ENCODE data around the gene SF3A1.
A peak's percentile ranks its signal among the peaks of the same experiment; 100 is the strongest.

The SF3A1 gene

DNA sequence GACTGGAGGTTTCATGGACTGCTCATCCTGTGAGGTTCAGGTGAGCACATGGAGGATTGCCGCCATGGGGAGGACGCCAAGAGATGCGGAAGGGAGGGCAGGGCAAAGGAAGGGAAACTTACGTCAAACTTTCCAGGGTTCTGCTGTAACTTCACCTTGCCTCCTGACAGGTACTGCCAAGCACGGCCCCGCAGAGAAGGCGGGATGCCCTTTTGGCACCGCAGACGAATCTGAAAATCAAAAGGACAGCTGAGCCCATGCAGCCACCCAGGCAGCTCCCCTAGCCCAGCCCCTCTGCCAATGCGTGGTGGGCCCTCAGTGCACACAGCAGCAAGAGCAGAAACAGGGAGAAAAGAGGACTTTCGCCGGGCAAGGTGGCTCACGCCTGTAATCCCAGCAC, 57.4 kb downstream of the SF3A1 start:
- FAIRE-seq, result no peak

DNA sequence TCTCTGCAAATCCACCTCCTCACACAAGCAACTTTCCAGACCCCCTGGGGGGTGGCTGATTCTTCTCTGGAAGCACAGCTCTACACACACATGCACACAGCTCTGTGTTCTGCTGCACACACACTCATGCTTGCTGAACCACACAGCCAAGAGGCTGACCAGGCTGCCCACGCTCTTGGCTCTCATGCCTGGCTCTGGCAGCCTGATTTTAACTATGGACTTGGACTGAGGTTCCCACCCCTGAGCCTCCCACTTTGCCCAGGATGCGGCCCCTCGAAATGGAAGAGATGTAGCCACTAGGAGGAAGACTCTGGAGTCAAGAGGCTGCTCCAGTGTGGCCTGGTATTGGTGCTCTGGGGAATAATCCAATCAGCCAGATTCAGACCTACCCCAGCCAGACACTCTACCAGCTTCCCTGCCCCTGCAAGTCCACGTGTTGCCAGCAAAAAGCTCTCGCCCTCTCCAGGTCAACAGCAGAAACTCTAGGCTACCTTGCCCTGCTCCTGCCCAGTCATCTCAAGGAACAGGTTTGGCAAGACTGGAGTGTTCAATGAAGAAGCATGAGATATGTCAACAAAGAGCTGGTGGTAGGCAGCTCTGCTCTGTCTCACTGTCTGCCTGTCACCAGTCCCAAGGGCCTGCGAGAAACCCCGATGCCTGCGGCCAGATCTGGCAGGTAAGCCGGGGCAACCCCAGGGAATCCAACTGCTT, 58.5 kb downstream of the SF3A1 start:
- no peak for FAIRE-seq

- FAIRE-seq, result no peak
These were observed 59.3 kb downstream of the SF3A1 start for GRCh38 chr22:30297276-30297990.

GRCh38 chr22:30296833-30297232, 59.9 kb downstream of the SF3A1 start:
- FAIRE-seq, result no peak

GRCh38 chr22:30296324-30296723, 60.4 kb downstream of the SF3A1 start:
- FAIRE-seq, result no peak

- no peak for FAIRE-seq
These were observed 61.1 kb downstream of the SF3A1 start for GRCh38 chr22:30295576-30295975.

DNA sequence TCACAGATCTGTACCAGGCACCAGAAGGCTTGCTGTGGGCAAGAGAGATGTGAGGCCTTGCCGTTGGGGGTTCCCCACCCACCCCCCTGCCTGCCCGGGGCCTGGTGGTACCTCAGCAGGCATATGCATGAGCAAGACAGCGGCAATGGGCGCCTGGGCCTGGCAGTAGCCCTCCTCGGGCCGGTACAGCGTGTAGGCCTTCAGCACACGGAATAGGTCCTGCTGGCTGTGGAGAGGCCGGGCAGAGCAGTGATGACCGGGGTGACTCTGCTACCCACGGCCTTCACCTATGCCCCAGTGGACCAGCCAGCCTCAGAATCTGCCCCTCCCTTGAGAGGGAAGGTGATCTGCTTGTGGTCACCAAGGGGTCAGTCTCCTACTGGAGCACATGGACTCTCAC, 61.9 kb downstream of the SF3A1 start:
- FAIRE-seq, result no peak

- no peak for FAIRE-seq
These were observed 62.6 kb downstream of the SF3A1 start for GRCh38 chr22:30294066-30294465.

DNA sequence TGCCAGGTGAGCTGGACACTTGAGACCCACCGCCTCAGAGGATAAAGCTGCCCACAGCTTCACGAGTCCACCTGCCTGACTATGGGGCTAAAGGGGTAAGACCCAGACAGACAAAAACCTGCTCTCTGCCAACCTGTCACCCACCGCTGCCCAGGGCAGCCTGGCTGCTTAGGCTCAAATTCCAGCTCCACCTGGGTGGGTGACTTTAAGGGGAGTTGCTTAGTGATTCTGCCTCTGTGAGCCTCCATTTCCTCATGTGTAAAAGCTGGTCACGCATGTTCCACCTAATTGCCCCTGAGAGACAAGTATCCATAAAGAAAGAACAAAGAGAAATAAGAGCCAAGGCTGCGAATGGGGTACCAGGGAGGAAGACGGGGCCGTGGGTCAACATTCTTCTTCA, 63.7 kb downstream of the SF3A1 start:
- FAIRE-seq, result no peak

- FAIRE-seq, result no peak
These were observed 64.4 kb downstream of the SF3A1 start for GRCh38 chr22:30292069-30292970.

GRCh38 chr22:30291058-30291892, 65.4 kb downstream of the SF3A1 start:
- no peak for FAIRE-seq

DNA sequence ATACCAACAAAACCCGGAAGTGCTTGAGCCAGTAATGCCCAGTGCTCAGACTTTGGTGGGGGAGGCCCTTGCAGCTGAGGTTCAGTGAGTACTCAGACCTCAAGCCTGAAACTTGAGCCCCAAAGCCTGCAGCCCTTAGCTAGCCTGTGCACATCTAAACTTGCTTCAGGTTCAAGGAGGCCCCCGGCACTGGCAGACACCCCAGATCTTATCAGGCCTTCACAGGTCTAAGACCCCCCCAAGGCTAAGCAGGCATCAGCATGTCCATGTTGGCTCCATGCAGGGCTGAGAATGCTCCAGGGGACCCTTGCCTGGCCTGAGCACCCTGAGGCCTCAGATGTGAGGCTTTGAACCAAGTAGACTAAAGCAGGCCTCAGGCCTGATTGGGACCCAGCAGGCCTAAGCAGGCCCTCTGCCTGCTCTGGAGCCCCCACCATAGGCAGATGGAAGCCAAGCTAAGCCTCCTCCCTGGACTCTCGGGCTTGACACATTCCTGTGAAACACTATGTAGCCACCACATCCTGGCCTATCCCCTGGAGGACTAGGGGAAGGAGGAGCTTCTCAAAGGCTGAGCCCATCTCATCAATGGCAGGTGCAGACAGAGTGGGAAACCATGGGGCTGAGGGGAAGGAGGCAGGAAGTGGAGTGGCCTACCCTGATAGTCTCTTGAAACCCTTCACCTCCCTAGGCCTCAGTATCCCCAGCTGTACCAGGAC, 66.2 kb downstream of the SF3A1 start:
- no peak for FAIRE-seq

DNA sequence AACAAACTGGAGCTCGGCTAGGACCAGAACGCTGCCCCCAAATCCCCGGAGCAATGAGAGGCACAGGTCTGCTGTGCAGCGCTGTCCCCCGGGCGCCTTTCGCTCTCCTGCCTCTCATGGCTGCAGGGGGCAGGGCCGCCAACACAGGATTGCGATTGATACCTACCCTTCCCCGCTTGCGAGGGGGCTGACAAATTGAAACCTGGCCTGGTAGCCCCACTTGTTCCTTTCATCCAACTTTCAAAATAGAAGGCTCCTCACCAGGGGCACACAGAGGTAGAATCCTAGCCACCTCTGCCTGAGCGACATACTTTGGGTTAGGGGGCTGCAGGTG, 66.7 kb downstream of the SF3A1 start:
- no peak for FAIRE-seq

GRCh38 chr22:30289141-30289979, 67.3 kb downstream of the SF3A1 start, which contains the start of gene CASTOR1:
Gene CASTOR1 (minus strand): TSS chr22:30289505. CDS start chr22:30289497, 8 bp downstream.
- peak; percentile 90 for FAIRE-seq

DNA sequence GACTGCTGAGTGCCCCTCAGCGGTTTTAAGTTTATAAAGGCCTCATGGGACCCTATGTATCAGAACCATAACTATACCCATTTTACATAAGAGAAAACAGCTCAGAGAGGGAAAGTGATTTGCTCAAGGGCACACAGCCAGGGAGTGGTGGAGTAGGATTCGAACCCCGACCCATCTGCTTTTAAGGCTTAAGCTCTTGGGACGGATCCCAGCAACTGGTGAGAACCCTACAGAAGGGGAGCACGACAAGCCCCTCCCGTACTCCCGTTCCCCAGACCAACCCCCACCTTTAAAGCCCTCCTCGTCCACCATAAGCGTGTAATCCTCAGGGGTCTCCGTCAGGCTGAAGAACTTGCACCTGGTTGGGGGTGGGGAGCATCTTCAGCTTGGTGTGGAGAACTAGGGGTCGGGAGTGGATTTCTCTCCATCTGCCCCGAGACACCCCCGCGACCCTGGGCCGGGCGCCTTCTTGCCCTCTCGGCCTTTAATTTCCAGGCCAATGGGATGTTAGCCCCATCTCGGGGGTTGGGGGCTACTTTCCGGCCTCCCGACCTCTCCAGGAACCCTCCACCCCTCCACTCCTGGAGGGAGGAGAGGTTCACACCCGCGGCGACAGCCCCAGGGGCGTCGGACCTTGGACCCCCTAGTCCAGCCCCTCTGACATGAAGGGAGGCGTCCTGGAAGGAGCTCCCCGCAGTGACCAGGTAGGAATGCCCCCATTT, 68.1 kb downstream of the SF3A1 start:
- no peak for FAIRE-seq

GRCh38 chr22:30287648-30288418, 68.9 kb downstream of the SF3A1 start:
- peak; percentile 97 for FAIRE-seq

DNA sequence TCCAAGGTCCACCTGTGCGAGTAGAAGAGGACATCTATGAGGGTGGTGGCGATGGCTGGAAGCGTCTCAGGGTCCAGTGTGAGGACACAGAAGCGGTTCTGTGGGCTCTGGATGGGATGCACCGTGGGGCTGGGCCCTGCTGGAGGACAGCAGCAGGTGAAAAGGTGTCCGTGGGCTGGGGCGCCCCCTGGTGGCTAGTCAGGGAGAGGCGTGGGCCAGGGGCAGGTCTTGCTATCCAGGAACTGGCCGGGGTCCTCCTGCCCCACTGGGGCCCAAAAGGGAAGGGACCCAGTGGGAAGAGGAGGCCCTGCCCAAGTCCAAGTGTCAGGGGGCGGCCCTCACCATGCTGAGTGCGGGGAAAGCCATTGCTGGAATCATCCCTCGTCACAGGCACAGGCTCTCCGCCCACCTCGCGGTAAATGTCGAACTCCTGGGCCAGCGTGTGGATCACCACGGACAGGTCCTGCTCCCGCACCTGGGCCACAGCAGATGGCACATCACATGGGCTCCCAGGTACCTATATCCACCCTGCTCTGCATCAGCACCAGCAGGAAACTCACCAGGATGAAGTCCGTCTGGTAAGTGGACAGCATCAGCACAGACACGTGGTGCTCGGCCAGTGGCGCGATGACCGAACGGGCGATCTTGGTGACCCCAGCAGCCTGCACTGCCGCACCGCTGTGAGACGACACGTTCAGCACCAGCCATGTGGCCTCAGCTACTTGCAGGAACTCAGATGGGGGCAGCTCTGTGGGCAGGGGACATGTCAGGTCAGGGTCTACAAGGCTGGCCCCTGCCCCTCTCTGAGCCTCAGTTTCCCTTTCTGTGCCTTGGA, 69.7 kb downstream of the SF3A1 start:
- no peak for FAIRE-seq

DNA sequence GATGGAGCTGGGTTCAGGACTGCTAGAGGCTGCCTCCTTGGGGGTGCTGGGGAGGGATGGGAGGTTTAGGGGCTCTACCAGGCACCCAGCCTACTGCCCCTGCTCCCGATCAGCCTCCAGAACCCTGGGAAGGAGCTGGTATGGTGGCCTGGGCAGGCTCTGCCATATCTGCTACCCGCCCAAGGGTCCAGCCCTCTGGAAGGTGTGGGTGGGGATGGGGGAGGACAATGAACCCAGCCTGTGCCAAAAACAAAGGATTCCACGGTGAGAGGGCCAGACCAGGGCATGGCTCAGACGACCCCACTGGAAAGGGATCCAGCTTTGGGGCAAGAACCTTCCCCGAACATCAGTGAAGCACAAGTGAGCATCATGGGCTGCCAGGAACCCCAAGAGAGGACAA, 70.4 kb downstream of the SF3A1 start:
- FAIRE-seq, result no peak

DNA sequence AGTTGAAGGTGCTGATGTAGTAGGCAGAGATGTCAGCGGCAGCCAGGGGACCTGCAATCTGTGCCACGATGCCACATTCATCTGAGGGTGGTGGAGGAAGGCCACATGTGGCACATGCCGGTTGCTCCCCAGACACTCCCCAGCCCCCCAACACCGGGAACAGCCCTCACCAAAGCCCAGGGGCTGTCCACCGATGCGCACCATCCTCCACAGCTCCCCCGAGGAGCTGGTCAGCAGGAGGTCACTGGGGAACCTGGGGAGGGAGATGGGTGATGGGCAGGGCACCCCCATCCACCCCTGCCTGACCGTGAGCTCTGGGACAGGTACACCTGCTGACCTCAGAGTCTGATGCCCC, 70.9 kb downstream of the SF3A1 start:
- no peak for FAIRE-seq
